Osteocyte (in vitro differentiated cells): ENCODE data around the gene PTPRG. TPM values are rescaled to one million over a fixed set of nuclear protein-coding genes. Genes with fewer than 3 reads are reported as not detected.

Experiments used
- DNase-seq: peaks from one replicate; pipeline ENCODE4 v3.0.0; 2021; ENCODE audit warnings: mixed read lengths; ENCODE audit not compliant: unreplicated experiment; ENCODE audit errors: extremely low spot score
- H3K27ac Mint-ChIP-seq: one replicate; pipeline ENCODE4 v1.8.0; 2021; ENCODE audit warnings: mild to moderate bottlenecking, mixed read lengths; ENCODE audit not compliant: unreplicated experiment
- H3K27me3 Mint-ChIP-seq: one replicate; pipeline ENCODE4 v1.8.0; 2021; ENCODE audit warnings: mixed read lengths; ENCODE audit not compliant: unreplicated experiment
- H3K36me3 Mint-ChIP-seq: one replicate; pipeline ENCODE4 v1.8.0; 2021; ENCODE audit warnings: mixed read lengths; ENCODE audit not compliant: unreplicated experiment
- H3K4me1 Mint-ChIP-seq: one replicate; pipeline ENCODE4 v1.8.0; 2021; ENCODE audit warnings: mixed read lengths; ENCODE audit not compliant: unreplicated experiment
- H3K4me3 Mint-ChIP-seq: one replicate; pipeline ENCODE4 v1.8.0; 2021; ENCODE audit warnings: mild to moderate bottlenecking, moderate library complexity, mixed read lengths; ENCODE audit not compliant: unreplicated experiment
- H3K9me3 Mint-ChIP-seq: one replicate; pipeline ENCODE4 v1.8.0; 2021; ENCODE audit warnings: mixed read lengths; ENCODE audit not compliant: unreplicated experiment
- CTCF ChIP-seq: fragments of 200-600 bp; sonication (generic); IDR thresholded peaks from 2 replicates; pipeline ENCODE4 v1.5.0; 2021; ENCODE audit warnings: antibody characterized with exemption, mild to moderate bottlenecking, moderate library complexity
- total RNA-seq: library from RNA; stranded (reverse); gene quantifications from 2 replicates; pipeline ENCODE4 v1.2.1, GENCODE V29; 2021

PTPRG gene
- total RNA-seq, 1 donor from 2014 or later = 48.1 TPM

- DNase-seq = no peak
Observed at GRCh38 chr3:61876797-61877196, 315.4 kb downstream of the PTPRG start.

GRCh38 chr3:61877359-61878138 lies 316.2 kb downstream of the PTPRG start:
- Mint-ChIP-seq H3K4me1 (peaks cover 26% of the 10 kb centered on the region), H3K4me3 (no peak overlapping the region), H3K27me3 (no peaks in the 10 kb centered on the region), H3K9me3 (no peaks in the 10 kb centered on the region), H3K36me3 (no peaks in the 10 kb centered on the region), H3K27ac (no peak overlapping the region)
- DNase-seq = no peak
- peak; percentile 8 for TF ChIP-seq CTCF

More at GRCh38 chr3:61876797-61877196, 315.4 kb downstream of the PTPRG start:
- Mint-ChIP-seq H3K36me3 (no peaks in the 10 kb centered on the region), H3K9me3 (no peaks in the 10 kb centered on the region), H3K27ac (no peak overlapping the region), H3K4me3 (no peak overlapping the region), H3K4me1 (peaks cover 32% of the 10 kb centered on the region), H3K27me3 (no peaks in the 10 kb centered on the region)
- TF ChIP-seq CTCF = no peak

GRCh38 chr3:61882253-61882652 lies 320.9 kb downstream of the PTPRG start:
- H3K4me1 Mint-ChIP-seq = peaks cover 4% of the 10 kb centered on the region
- no peaks in the 10 kb centered on the region for H3K27me3 Mint-ChIP-seq
- DNase-seq = no peak
- no peaks in the 10 kb centered on the region for H3K36me3 Mint-ChIP-seq
- H3K4me3 Mint-ChIP-seq = no peak overlapping the region
- H3K27ac Mint-ChIP-seq = no peak overlapping the region
- TF ChIP-seq CTCF = no peak
- H3K9me3 Mint-ChIP-seq = no peaks in the 10 kb centered on the region

- TF ChIP-seq CTCF = no peak
- Mint-ChIP-seq H3K27me3 (no peaks in the 10 kb centered on the region), H3K27ac (no peak overlapping the region), H3K9me3 (no peaks in the 10 kb centered on the region), H3K4me3 (no peak overlapping the region), H3K36me3 (no peaks in the 10 kb centered on the region), H3K4me1 (peaks cover 1% of the 10 kb centered on the region)
- DNase-seq = no peak
Observed at GRCh38 chr3:61884794-61885193, 323.4 kb downstream of the PTPRG start.

GRCh38 chr3:61885414-61885813 lies 324.0 kb downstream of the PTPRG start:
- no peaks in the 10 kb centered on the region for H3K27me3 Mint-ChIP-seq
- no peak overlapping the region for H3K27ac Mint-ChIP-seq
- no peaks in the 10 kb centered on the region for H3K9me3 Mint-ChIP-seq

More at GRCh38 chr3:61885414-61885813, 324.0 kb downstream of the PTPRG start:
- TF ChIP-seq CTCF = no peak
- Mint-ChIP-seq H3K36me3 (no peaks in the 10 kb centered on the region), H3K4me3 (no peak overlapping the region), H3K4me1 (peaks cover 4% of the 10 kb centered on the region)
- no peak for DNase-seq
